RPMI7951 (cell line): Measurements from ENCODE around the gene ARNT2. TPM values are rescaled to one million over a fixed set of nuclear protein-coding genes. Genes with fewer than 3 reads are reported as not detected.

Experiments
- DNase-seq: peaks from one replicate; pipeline ENCODE4 v3.0.0-alpha.2; 2012; ENCODE audit warnings: low read depth
- total RNA-seq: library from RNA; depleted of rRNA; stranded (reverse); fragments of >200 nt; shearing (Covaris generic); gene quantifications from 2 replicates; pipeline ENCODE4 v1.2.3, GENCODE V29; 2014

ARNT2 gene
- total RNA-seq, 1 experiment from 2014 or later, result 2.3 TPM

- no peak for DNase-seq
Observed at GRCh38 chr15:80576519-80577090, 172.4 kb downstream of the ARNT2 start.

DNA sequence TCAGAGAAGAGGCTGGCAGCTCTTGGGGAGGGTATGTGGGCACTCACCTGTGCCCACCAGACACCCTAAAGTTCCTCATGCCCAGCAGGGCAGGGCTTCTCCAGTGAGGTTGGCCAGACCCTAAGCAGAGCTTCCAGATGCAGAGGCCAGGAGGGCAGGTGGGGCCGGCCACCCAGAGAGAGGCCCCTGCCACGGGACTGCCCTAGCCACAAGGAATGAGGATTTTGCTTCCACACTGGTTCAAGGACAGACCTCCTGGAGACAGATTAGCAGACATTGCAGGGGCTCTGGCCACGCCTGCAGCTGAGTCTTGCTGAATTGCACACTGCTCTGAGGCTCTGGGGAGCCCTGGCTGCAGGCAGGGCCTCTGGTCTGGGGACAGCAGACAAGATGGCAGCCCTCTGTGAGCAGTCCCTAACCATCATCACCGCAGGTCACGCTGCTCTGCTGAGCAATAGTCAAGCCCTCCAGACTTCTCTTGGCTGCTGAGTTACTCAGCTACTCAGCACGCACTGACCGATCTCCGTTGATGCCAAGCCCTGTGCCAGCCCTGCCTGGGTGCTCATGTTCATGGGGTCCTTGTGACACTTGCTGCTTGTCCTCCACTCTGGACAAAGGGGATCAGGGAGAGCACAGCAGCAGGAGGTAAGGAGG, 173.5 kb downstream of the ARNT2 start:
- DNase-seq, result no peak

DNA sequence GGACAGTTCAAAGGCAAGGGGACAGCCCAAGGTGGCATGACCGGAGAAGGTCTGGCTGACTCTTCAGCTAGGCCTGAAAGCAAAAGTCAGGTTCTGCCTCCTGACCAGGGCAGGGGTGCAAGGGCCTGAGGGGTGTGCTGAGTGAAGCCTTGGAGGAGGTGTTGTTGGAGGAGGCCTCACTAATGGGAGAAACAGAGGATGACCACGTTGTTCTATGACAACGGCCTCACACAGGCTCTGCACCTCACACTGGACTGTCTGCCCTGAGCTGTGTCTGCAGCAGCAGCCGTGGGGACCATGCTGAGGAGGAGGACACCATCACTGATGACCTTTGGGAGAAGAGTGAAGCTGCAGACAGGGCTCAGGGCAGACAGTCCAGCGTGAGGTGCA, 174.0 kb downstream of the ARNT2 start:
- DNase-seq, result no peak

- DNase-seq, result no peak
Observed at GRCh38 chr15:80578871-80579270, 174.7 kb downstream of the ARNT2 start.

- peak; percentile 35 for DNase-seq
Observed at GRCh38 chr15:80579611-80580010, 175.4 kb downstream of the ARNT2 start.

DNA sequence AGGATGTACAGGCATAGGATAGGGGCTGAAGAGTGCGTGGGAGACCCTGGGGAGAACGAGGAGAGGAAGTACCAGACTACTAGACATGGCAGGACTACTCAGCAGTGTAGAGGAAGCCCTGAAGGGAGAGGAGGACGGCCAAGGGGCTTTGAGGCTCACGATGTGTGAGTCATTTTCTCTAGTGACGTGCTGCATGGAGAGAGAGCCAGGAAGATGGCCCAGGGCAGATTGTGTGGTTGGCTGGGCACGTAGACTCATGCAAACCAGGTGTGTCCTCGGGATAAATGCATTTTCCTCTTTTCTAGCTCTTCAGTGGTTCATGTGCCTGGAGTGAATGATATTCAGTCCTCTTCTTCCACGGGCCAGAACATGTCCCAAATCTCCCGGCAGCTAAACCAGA, 175.9 kb downstream of the ARNT2 start:
- peak; percentile 99 for DNase-seq

- DNase-seq, result no peak
Observed at GRCh38 chr15:80580536-80581260, 176.5 kb downstream of the ARNT2 start.

GRCh38 chr15:80581976-80582375, 177.8 kb downstream of the ARNT2 start:
- peak; percentile 62 for DNase-seq

DNA sequence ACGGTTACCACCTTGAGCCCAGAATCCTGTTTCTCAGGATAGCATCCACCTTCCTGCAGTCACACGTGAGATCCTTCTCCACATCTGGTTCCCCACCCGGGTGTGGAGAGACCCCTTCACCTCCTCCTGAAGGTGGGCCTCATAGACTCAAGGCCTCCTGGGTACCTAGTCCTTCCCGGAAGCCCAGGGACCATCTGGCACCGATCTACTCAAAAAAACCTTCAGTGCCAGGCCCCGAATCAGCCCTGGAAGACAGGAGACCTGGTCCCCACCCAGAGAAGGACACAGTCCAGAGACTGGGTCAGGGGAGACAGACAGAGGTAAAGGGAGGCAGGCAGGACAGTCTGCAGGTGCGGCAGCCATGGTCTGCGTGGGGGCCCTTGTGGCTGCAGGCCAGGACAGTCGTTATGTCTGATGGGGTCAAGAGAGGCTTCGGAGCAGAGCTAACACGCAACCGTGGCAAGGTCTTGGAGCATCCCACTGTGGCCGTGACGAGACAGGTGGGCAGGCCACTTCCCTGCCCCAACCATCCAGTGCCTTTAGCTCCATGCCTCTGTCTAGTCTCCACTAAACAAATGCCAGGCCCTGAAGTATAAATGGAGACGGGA, 178.7 kb downstream of the ARNT2 start:
- DNase-seq, result no peak

DNA sequence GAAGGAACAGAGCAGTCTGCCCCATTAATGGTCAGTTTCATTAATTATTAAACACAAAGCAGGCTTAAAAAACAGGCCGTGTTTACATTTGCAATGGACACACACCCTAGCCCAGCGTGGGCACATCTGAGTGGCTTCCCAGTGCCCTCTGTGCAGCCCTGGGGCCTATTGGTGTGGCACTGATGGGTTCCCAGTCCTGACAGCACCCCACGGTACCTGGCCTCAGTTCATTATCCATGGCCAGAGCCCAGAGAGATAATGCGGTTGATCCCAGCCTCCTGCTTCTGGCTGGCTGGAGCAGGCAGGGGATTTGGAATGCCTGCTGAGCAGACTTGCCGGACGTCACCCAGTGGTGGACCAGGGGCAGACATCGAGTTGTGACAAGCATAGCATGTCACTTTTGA, 180.4 kb downstream of the ARNT2 start:
- DNase-seq, result no peak

GRCh38 chr15:80584973-80585525, 180.9 kb downstream of the ARNT2 start:
- DNase-seq, result no peak

- DNase-seq, result no peak
Observed at GRCh38 chr15:80585544-80586018, 181.4 kb downstream of the ARNT2 start.

- no peak for DNase-seq
Observed at GRCh38 chr15:80586161-80586560, 182.0 kb downstream of the ARNT2 start.

GRCh38 chr15:80587007-80587406, 182.8 kb downstream of the ARNT2 start:
- no peak for DNase-seq

- DNase-seq, result peak; percentile 93
Observed at GRCh38 chr15:80587816-80588456, 183.8 kb downstream of the ARNT2 start.

- DNase-seq, result peak; percentile 91
Observed at GRCh38 chr15:80588801-80589200, 184.6 kb downstream of the ARNT2 start.

DNA sequence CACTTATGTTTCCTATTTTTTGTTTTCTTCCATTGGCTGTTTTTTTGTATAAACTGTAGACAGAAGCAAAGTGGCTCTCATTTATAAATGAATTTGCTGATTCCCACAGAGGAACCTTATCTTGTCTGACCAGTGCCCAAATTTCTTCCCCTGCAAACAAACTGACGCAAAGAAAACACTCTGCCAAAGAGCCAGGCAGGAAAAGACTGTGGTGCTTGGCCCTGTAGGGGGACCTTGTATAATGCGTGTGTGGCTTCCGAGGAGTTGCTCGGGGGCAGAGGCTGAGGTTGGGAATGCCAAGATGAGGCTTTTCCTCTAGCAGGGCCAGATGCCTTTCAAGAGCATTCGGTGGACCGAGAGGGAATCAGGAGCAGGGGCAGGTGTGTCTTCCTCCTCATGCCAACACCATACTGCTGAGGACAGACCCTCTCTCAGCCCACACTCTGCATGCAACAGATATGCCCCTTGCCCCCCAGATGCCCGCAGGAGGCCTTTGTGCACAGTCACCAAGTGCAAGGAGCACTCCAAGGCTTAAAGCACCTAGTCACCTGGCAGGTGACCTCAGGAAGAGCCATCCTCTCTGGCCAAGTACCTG, 186.7 kb downstream of the ARNT2 start:
- no peak for DNase-seq

- no peak for DNase-seq
Observed at GRCh38 chr15:80591471-80591870, 187.3 kb downstream of the ARNT2 start.

GRCh38 chr15:80591938-80592825, 188.0 kb downstream of the ARNT2 start:
- no peak for DNase-seq

DNA sequence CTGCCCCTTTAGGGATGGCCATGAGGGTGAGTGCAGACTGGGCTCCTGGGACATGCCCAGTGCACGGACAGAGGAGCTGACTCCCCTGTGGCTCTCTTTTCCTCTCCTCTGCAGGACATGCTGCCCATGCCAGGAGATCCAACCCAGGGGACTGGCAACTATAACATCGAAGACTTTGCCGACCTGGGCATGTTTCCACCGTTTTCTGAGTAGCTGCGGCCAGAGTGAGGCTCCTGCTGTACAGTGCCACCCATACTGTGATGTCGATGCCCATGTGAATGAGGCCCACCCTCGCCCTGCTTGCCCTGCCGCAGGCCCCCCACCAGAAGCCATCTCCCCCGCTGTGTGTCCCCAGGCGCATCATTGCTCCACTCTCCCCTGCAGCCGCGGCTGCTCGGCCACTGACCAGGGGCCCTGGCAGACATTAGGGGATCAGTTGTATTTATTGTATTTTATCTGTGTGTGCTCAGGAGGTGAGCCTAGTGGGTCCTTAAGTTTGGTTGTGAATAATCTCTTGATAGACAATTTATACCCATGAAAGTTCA, 189.4 kb downstream of the ARNT2 start:
- DNase-seq, result no peak
